Activated B cell treated with CpG ODN at 0.5 μM for 24 hours (primary cell): ENCODE results near the gene KISS1R. TPM values are rescaled to one million over a fixed set of nuclear protein-coding genes. Genes with fewer than 3 reads are reported as not detected.

Experiments
- ATAC-seq: fragments of 200-7000 bp; cut with Tn5 transposase; one replicate; pipeline ENCODE4 v1.10.0; 2021; ENCODE audit warnings: low read depth, mild to moderate bottlenecking, moderate library complexity
- CTCF ChIA-PET: fragments of 350-600 bp; sonication (Branson Sonifier 250); formaldehyde crosslinking; loops from one replicate; lab custom pipeline; 2021; ENCODE audit warnings: antibody characterized with exemption; lab: Charles Lee
- POLR2A ChIA-PET: fragments of 350-600 bp; sonication (Branson Sonifier 250); formaldehyde crosslinking; loops from one replicate; lab custom pipeline; 2021; ENCODE audit warnings: antibody characterized with exemption; lab: Charles Lee
- DNase-seq: peaks from one replicate; pipeline ENCODE4 v3.0.0; 2022
- H3K27ac Mint-ChIP-seq: one replicate; pipeline ENCODE4 v1.8.0; 2020; ENCODE audit warnings: mixed read lengths
- H3K27me3 Mint-ChIP-seq: one replicate; pipeline ENCODE4 v1.8.0; 2021; ENCODE audit warnings: mixed read lengths
- H3K36me3 Mint-ChIP-seq: one replicate; pipeline ENCODE4 v1.8.0; 2021; ENCODE audit warnings: low read depth, mixed read lengths
- H3K4me1 Mint-ChIP-seq: one replicate; pipeline ENCODE4 v1.8.0; 2021; ENCODE audit warnings: mixed read lengths
- H3K4me3 Mint-ChIP-seq: one replicate; pipeline ENCODE4 v1.8.0; 2020; ENCODE audit warnings: mild to moderate bottlenecking, mixed read lengths
- H3K9me3 Mint-ChIP-seq: one replicate; pipeline ENCODE4 v1.8.0; 2020; ENCODE audit warnings: mixed read lengths
- CTCF ChIP-seq: fragments of 200-600 bp; IDR thresholded peaks from one replicate; pipeline ENCODE4 v1.8.0; 2022; ENCODE audit warnings: antibody characterized with exemption, mild to moderate bottlenecking
- intact Hi-C: fragments of 100-400 bp; cut with micrococcal nuclease; formaldehyde crosslinking; loops from one replicate; pipeline ENCODE4 v1.15.1; 2024
- total RNA-seq: library from RNA; stranded (reverse); gene quantifications from 2 replicates; pipeline ENCODE4 v1.2.3, GENCODE V29; 2022

KISS1R gene
- total RNA-seq, 1 donor from 2014 or later, result 0.49 TPM

GRCh38 chr19:964761-965694, 47.9 kb downstream of the KISS1R start:
- ATAC-seq (no peak), DNase-seq (no peak)
- Mint-ChIP-seq H3K9me3 (no peaks in the 10 kb centered on the region), H3K27ac (no peak overlapping the region), H3K36me3 (peaks cover 44% of the 10 kb centered on the region), H3K4me3 (no peak overlapping the region), H3K4me1 (peaks cover 2% of the 10 kb centered on the region), H3K27me3 (no peaks in the 10 kb centered on the region)
- CTCF ChIA-PET, result interaction anchor here (0.6 kb wide), 1 partner anchor 19 kb away, joined by 4 read pairs; no protein-coding TSS in a partner anchor
- POLR2A ChIA-PET, result interaction anchor here (0.6 to 0.7 kb wide), 2 partner anchors 31 to 35 kb away, joined by 3 to 4 read pairs; no protein-coding TSS in a partner anchor
- intact Hi-C loops, result no loop called here
- no peak for TF ChIP-seq CTCF

GRCh38 chr19:966485-967088, 49.5 kb downstream of the KISS1R start:
- peaks cover 2% of the 10 kb centered on the region for H3K4me1 Mint-ChIP-seq
- H3K27me3 Mint-ChIP-seq, result no peaks in the 10 kb centered on the region
- ATAC-seq (no peak), DNase-seq (no peak)
- H3K9me3 Mint-ChIP-seq, result peaks cover 3% of the 10 kb centered on the region
- peaks cover 49% of the 10 kb centered on the region for H3K36me3 Mint-ChIP-seq
- TF ChIP-seq CTCF, result no peak
- intact Hi-C loops, result no loop called here
- no peak overlapping the region for H3K27ac Mint-ChIP-seq
- H3K4me3 Mint-ChIP-seq, result no peak overlapping the region
- CTCF ChIA-PET, result no interaction called here
- POLR2A ChIA-PET, result interaction anchor here (0.6 to 0.7 kb wide), 2 partner anchors 62 to 474 kb away, joined by 4 read pairs; no protein-coding TSS in a partner anchor

Other genes with a start within 250 kb of the KISS1R start
- 2.1 and 2.2 TPM in 2 replicates for gene FSTL3, start 240.9 kb upstream of the KISS1R start, total RNA-seq
- not detected in 2 replicates for gene PRSS57, start 221.9 kb upstream of the KISS1R start, total RNA-seq
- gene PALM, start 208.4 kb upstream of the KISS1R start, total RNA-seq, result not detected in 2 replicates
- not detected in 2 replicates for gene MISP, start 166.2 kb upstream of the KISS1R start, total RNA-seq
- 404 and 417 TPM in 2 replicates for gene PTBP1, start 119.9 kb upstream of the KISS1R start, total RNA-seq
- gene PLPPR3, start 95.4 kb upstream of the KISS1R start, total RNA-seq, result not detected in 2 replicates
- gene AZU1, start 89.5 kb upstream of the KISS1R start, total RNA-seq, result 0.20 and 1.3 TPM in 2 replicates
- gene PRTN3, start 76.3 kb upstream of the KISS1R start, total RNA-seq, result not detected in 2 replicates
- not detected in 2 replicates for gene ELANE, start 65.0 kb upstream of the KISS1R start, total RNA-seq
- gene CFD, start 57.7 kb upstream of the KISS1R start, total RNA-seq, result 0.54 TPM in 1 of 2 replicates, not detected in the other
- 76.1 and 79.3 TPM in 2 replicates for gene MED16, start 24.1 kb upstream of the KISS1R start, total RNA-seq
- not detected in 2 replicates for gene RNU6-9, start 23.8 kb upstream of the KISS1R start, total RNA-seq
- 174 and 189 TPM in 2 replicates for gene R3HDM4, start 4.1 kb upstream of the KISS1R start, total RNA-seq
- 67.7 and 74.9 TPM in 2 replicates for gene ARID3A, start 8.7 kb downstream of the KISS1R start, total RNA-seq
- gene WDR18, start 67.0 kb downstream of the KISS1R start, total RNA-seq, result 66.5 and 84.7 TPM in 2 replicates
- 0.11 TPM in 1 of 2 replicates, not detected in the other for gene GRIN3B, start 83.1 kb downstream of the KISS1R start, total RNA-seq
- gene TMEM259, start 103.8 kb downstream of the KISS1R start, total RNA-seq, result 223 and 257 TPM in 2 replicates
- not detected in 2 replicates for gene RNU6-2, start 104.2 kb downstream of the KISS1R start, total RNA-seq
- 352 and 371 TPM in 2 replicates for gene CNN2, start 109.3 kb downstream of the KISS1R start, total RNA-seq
- gene ABCA7, start 122.8 kb downstream of the KISS1R start, total RNA-seq, result 164 and 188 TPM in 2 replicates
- gene ARHGAP45, start 149.8 kb downstream of the KISS1R start, total RNA-seq, result 266 and 312 TPM in 2 replicates
- gene POLR2E, start 178.0 kb downstream of the KISS1R start, total RNA-seq, result 173 and 184 TPM in 2 replicates
- 213 and 218 TPM in 2 replicates for gene GPX4, start 186.7 kb downstream of the KISS1R start, total RNA-seq